ENCODE data around the gene ASTN2.

The ASTN2 gene

GRCh38 chr9:116815835-116816234 lies 599.0 kb downstream of the ASTN2 start:
- DNase-seq (ENCODE audit: low spot score), result no peak

GRCh38 chr9:116813031-116813300 lies 601.9 kb downstream of the ASTN2 start:
- DNase-seq (ENCODE audit: low spot score), result no peak

GRCh38 chr9:116812231-116813030 lies 602.4 kb downstream of the ASTN2 start:
- no peak for DNase-seq (ENCODE audit: low spot score)

- no peak for DNase-seq (ENCODE audit: low spot score)
These were observed 605.2 kb downstream of the ASTN2 start for GRCh38 chr9:116809656-116810055.

- DNase-seq (ENCODE audit: low spot score), result no peak
These were observed 608.8 kb downstream of the ASTN2 start for GRCh38 chr9:116806075-116806474.

- no peak for DNase-seq (ENCODE audit: low spot score)
These were observed 614.0 kb downstream of the ASTN2 start for GRCh38 chr9:116800885-116801284.

GRCh38 chr9:116800074-116800473 lies 614.8 kb downstream of the ASTN2 start:
- DNase-seq (ENCODE audit: low spot score), result no peak

- no peak for DNase-seq (ENCODE audit: low spot score)
These were observed 616.3 kb downstream of the ASTN2 start for GRCh38 chr9:116798521-116798920.

- no peak for DNase-seq (ENCODE audit: low spot score)
These were observed 617.6 kb downstream of the ASTN2 start for GRCh38 chr9:116797276-116797675.

GRCh38 chr9:116796669-116797068 lies 618.2 kb downstream of the ASTN2 start:
- DNase-seq (ENCODE audit: low spot score), result no peak

GRCh38 chr9:116795821-116796220 lies 619.0 kb downstream of the ASTN2 start:
- no peak for DNase-seq (ENCODE audit: low spot score)

GRCh38 chr9:116792271-116792670 lies 622.6 kb downstream of the ASTN2 start:
- DNase-seq (ENCODE audit: low spot score), result no peak

- no peak for DNase-seq (ENCODE audit: low spot score)
These were observed 623.5 kb downstream of the ASTN2 start for GRCh38 chr9:116791326-116791725.

GRCh38 chr9:116789081-116789480 lies 625.8 kb downstream of the ASTN2 start:
- DNase-seq (ENCODE audit: low spot score), result no peak

GRCh38 chr9:116786737-116787136 lies 628.1 kb downstream of the ASTN2 start:
- no peak for DNase-seq (ENCODE audit: low spot score)

GRCh38 chr9:116777116-116777515 lies 637.7 kb downstream of the ASTN2 start:
- DNase-seq (ENCODE audit: low spot score), result no peak

GRCh38 chr9:116774421-116775180 lies 640.3 kb downstream of the ASTN2 start:
- DNase-seq (ENCODE audit: low spot score), result no peak

- DNase-seq (ENCODE audit: low spot score), result no peak
These were observed 647.6 kb downstream of the ASTN2 start for GRCh38 chr9:116767219-116767618.

- no peak for DNase-seq (ENCODE audit: low spot score)
These were observed 649.8 kb downstream of the ASTN2 start for GRCh38 chr9:116765011-116765410.

GRCh38 chr9:116763770-116764169 lies 651.1 kb downstream of the ASTN2 start:
- no peak for DNase-seq (ENCODE audit: low spot score)

- no peak for DNase-seq (ENCODE audit: low spot score)
These were observed 654.2 kb downstream of the ASTN2 start for GRCh38 chr9:116760636-116761035.

GRCh38 chr9:116757030-116757429 lies 657.8 kb downstream of the ASTN2 start:
- no peak for DNase-seq (ENCODE audit: low spot score)

GRCh38 chr9:116753389-116753788 lies 661.5 kb downstream of the ASTN2 start:
- DNase-seq (ENCODE audit: low spot score), result no peak

- no peak for DNase-seq (ENCODE audit: low spot score)
These were observed 664.3 kb downstream of the ASTN2 start for GRCh38 chr9:116750510-116750909.
